Measurements from ENCODE around the gene PIM2.

The PIM2 gene

GRCh38 chrX:48918643-48919340, at the start of gene PIM2:
TSS of gene PIM2 (minus strand) at chrX:48919024. CDS start at chrX:48918834, 190 bp downstream.
- Histone ChIP-seq H2AFZ (ENCODE audit: low read depth, low read length, severe bottlenecking) (no peak within 1 kb of the TSS), H3K27ac (ENCODE audit: low read depth, low read length) (peak within 1 kb of the TSS; percentile 82), H3K9ac (ENCODE audit: low read length) (peak within 1 kb of the TSS; percentile 75), H3K9me2 (replicated peaks; ENCODE audit: insufficient read depth, low read length) (no peaks in the 10 kb centered on the region), H3K36me3 (ENCODE audit: low read length) (no peaks in the 10 kb centered on the region), H3K4me3 (ENCODE audit: insufficient read depth, low read length, poor library complexity, severe bottlenecking) (peak within 1 kb of the TSS; percentile 76), H3K4me2 (ENCODE audit: low read depth, low read length, poor library complexity, severe bottlenecking) (peak within 1 kb of the TSS; percentile 71), H3K79me2 (ENCODE audit: insufficient read depth, low read length) (peaks cover 19% of the 10 kb centered on the region), H3K9me3 (ENCODE audit: insufficient read depth, low read length) (no peaks in the 10 kb centered on the region), H3F3A (ENCODE audit: insufficient read depth) (peaks cover 17% of the 10 kb centered on the region), H4K20me1 (ENCODE audit: low read depth, low read length) (no peaks in the 10 kb centered on the region), H3K27me3 (ENCODE audit: low read length) (no peaks in the 10 kb centered on the region)
- TF ChIP-seq EZH2phosphoT487 (conservative IDR thresholded peaks at IDR 0.05; ENCODE audit: low read length) (no peak), CTCF (IDR thresholded peaks at IDR 0.05; ENCODE audit: insufficient read depth, low read length, poor library complexity, severe bottlenecking) (no peak)

GRCh38 chrX:48968377-48968776, 49.6 kb upstream of the PIM2 start:
- H3K9me2 ChIP-seq (replicated peaks; ENCODE audit: insufficient read depth, low read length) = no peaks in the 10 kb centered on the region
- no peak overlapping the region for H3K4me3 ChIP-seq (ENCODE audit: insufficient read depth, low read length, poor library complexity, severe bottlenecking)
- H3K9me3 ChIP-seq (ENCODE audit: insufficient read depth, low read length) = no peaks in the 10 kb centered on the region
- no peaks in the 10 kb centered on the region for H4K20me1 ChIP-seq (ENCODE audit: low read depth, low read length)
- H3K27me3 ChIP-seq (ENCODE audit: low read length) = no peaks in the 10 kb centered on the region
- no peaks in the 10 kb centered on the region for H3K79me2 ChIP-seq (ENCODE audit: insufficient read depth, low read length)
- no peak overlapping the region for H3K27ac ChIP-seq (ENCODE audit: low read depth, low read length)
- H3K9ac ChIP-seq (ENCODE audit: low read length) = no peak overlapping the region
- H3F3A ChIP-seq (ENCODE audit: insufficient read depth) = no peaks in the 10 kb centered on the region
- H3K36me3 ChIP-seq (ENCODE audit: low read length) = no peaks in the 10 kb centered on the region
- no peak overlapping the region for H3K4me2 ChIP-seq (ENCODE audit: low read depth, low read length, poor library complexity, severe bottlenecking)
- no peak overlapping the region for H2AFZ ChIP-seq (ENCODE audit: low read depth, low read length, severe bottlenecking)
- TF ChIP-seq EZH2phosphoT487 (conservative IDR thresholded peaks at IDR 0.05; ENCODE audit: low read length) = no peak
- no peak for TF ChIP-seq CTCF (IDR thresholded peaks at IDR 0.05; ENCODE audit: insufficient read depth, low read length, poor library complexity, severe bottlenecking)

- Histone ChIP-seq H3F3A (ENCODE audit: insufficient read depth) (no peaks in the 10 kb centered on the region), H3K27me3 (ENCODE audit: low read length) (no peaks in the 10 kb centered on the region), H3K36me3 (ENCODE audit: low read length) (no peaks in the 10 kb centered on the region), H3K4me2 (ENCODE audit: low read depth, low read length, poor library complexity, severe bottlenecking) (no peak overlapping the region), H2AFZ (ENCODE audit: low read depth, low read length, severe bottlenecking) (no peak overlapping the region), H3K9me2 (replicated peaks; ENCODE audit: insufficient read depth, low read length) (no peaks in the 10 kb centered on the region), H3K79me2 (ENCODE audit: insufficient read depth, low read length) (no peaks in the 10 kb centered on the region), H3K9ac (ENCODE audit: low read length) (no peak overlapping the region), H3K27ac (ENCODE audit: low read depth, low read length) (no peak overlapping the region), H3K9me3 (ENCODE audit: insufficient read depth, low read length) (no peaks in the 10 kb centered on the region), H4K20me1 (ENCODE audit: low read depth, low read length) (no peaks in the 10 kb centered on the region), H3K4me3 (ENCODE audit: insufficient read depth, low read length, poor library complexity, severe bottlenecking) (no peak overlapping the region)
- TF ChIP-seq EZH2phosphoT487 (conservative IDR thresholded peaks at IDR 0.05; ENCODE audit: low read length) (no peak), CTCF (IDR thresholded peaks at IDR 0.05; ENCODE audit: insufficient read depth, low read length, poor library complexity, severe bottlenecking) (no peak)
Observed at GRCh38 chrX:48966796-48967579, 48.2 kb upstream of the PIM2 start.

Measured in SU-DHL-6 (cell line).